NK-92 (cell line): ENCODE measurements around the gene TWIST2.

Experiments
- DNase-seq: peaks from one replicate; lab custom pipeline; 2025; ENCODE audit not compliant: unreplicated experiment; lab: John Stamatoyannopoulos, UW

TWIST2 gene

GRCh38 chr2:238936162-238937052, 88.5 kb downstream of the TWIST2 start:
- DNase-seq, result no peak

GRCh38 chr2:238938003-238938400, 90.1 kb downstream of the TWIST2 start:
- DNase-seq, result no peak

- no peak for DNase-seq
Observed at GRCh38 chr2:238938401-238939055, 90.6 kb downstream of the TWIST2 start.

- DNase-seq, result no peak
Observed at GRCh38 chr2:238939074-238939473, 91.2 kb downstream of the TWIST2 start.

GRCh38 chr2:238939521-238940403, 91.9 kb downstream of the TWIST2 start:
- DNase-seq, result no peak

GRCh38 chr2:238940806-238941205, 92.9 kb downstream of the TWIST2 start:
- no peak for DNase-seq

GRCh38 chr2:238941262-238941792, 93.4 kb downstream of the TWIST2 start:
- no peak for DNase-seq

GRCh38 chr2:238942080-238942725, 94.3 kb downstream of the TWIST2 start:
- DNase-seq, result no peak

GRCh38 chr2:238942726-238943300, 94.9 kb downstream of the TWIST2 start:
- DNase-seq, result no peak

GRCh38 chr2:238943338-238944067, 95.6 kb downstream of the TWIST2 start:
- no peak for DNase-seq

GRCh38 chr2:238945433-238946150, 97.7 kb downstream of the TWIST2 start:
- no peak for DNase-seq

- DNase-seq, result no peak
Observed at GRCh38 chr2:238946318-238947242, 98.7 kb downstream of the TWIST2 start.

GRCh38 chr2:238947243-238947760, 99.4 kb downstream of the TWIST2 start:
- no peak for DNase-seq

- DNase-seq, result no peak
Observed at GRCh38 chr2:238947920-238948710, 100.2 kb downstream of the TWIST2 start.

GRCh38 chr2:238948765-238949641, 101.1 kb downstream of the TWIST2 start:
- DNase-seq, result no peak
